ENCODE measurements around the gene CCNL2. TPM values are rescaled to one million over a fixed set of nuclear protein-coding genes. Genes with fewer than 3 reads are reported as not detected.
A peak's percentile ranks its signal among the peaks of the same experiment; 100 is the strongest.
"Not testable (repeated sequence)": the region's sequence is repeated elsewhere in the genome, so short reads cannot be mapped to it uniquely, and the experiment has no call there.

CCNL2 gene
- total RNA-seq, 2 experiments from 2014 or later = 97.7 to 108 TPM

DNA sequence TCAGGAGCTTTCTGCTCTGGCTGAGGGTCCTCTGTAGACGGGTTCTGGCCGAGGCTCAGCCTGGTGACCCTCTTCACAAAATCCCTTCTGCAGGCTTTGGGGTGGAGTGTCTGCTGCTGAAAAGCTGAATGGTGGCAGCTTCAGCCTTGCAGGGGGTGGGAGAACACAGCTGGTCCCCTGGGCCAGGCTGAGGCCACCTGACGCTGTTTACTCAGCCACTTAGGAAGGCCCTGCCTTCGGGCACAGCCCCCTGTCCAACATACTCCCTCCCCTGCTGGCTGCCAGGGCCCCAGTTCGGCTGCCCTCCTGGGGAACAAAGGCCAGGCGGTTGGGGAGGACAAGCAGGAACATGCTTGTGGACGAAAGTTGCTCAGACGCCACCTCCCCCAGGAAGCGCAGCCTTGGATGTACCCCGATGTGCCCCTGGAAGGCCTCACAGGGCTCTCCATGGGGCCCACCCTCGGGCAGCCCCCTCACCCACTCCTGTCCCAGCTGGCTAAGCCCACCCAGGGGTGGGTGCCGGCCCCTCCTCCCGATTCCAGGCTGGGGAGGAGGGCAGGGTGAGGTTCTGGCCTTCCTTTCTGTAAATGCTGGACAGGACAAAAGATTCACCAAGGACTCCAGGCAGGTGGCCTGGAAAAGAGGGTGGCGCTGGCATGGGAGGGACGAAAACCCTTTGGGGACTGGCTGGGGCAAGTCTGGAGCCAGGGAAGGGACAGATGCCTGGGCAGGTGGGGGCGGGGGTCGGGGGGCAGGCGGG lies 22.2 kb upstream of the CCNL2 start, which contains the start of gene ANKRD65:
ANKRD65 (minus strand) TSS at position 130 of the 760 bp plus-strand sequence. CDS start 271 bp downstream, outside the sequence.
- CTCF ChIA-PET = no interaction called here
- H3K9me3 Mint-ChIP-seq = no peaks in the 10 kb centered on the region
- peaks cover 13% of the 10 kb centered on the region for H3K4me1 Mint-ChIP-seq (ENCODE audit: low read depth)
- no peak within 1 kb of the TSS for H3K4me3 Mint-ChIP-seq
- H3K27me3 Mint-ChIP-seq (ENCODE audit: low read depth) = peaks cover 23% of the 10 kb centered on the region
- H3K27ac Mint-ChIP-seq = no peak within 1 kb of the TSS
- H3K36me3 Mint-ChIP-seq (ENCODE audit: low read depth) = no peaks in the 10 kb centered on the region
- intact Hi-C loops (cut with micrococcal nuclease) = no loop called here
- no peak for DNase-seq

DNA sequence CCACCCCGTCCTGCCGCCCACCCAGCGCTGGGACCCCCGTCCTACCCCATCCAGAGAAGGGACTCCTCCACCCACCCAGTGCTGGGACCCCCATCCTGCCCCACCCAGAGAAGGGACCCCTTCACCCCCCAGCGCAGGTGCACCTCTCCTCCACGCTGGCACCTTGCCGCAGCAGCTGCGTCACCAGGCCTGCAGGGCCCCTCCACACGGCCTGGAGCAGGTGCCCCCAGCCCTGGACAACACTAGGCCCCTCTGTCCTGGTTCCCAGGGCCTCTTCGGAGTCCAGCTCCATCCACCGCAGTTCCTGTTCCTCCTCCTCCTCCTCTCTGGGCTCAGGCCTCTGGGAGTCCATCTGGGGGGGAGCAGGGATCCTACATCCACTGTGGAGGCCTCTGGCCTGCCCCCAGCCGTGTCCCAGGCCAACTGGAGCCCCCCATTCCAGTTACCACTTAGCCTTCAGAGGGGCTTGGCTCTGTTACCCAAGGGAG lies 21.6 kb upstream of the CCNL2 start:
- no peaks in the 10 kb centered on the region for H3K36me3 Mint-ChIP-seq (ENCODE audit: low read depth)
- DNase-seq = no peak
- no peak overlapping the region for H3K4me3 Mint-ChIP-seq
- H3K4me1 Mint-ChIP-seq (ENCODE audit: low read depth) = peaks cover 11% of the 10 kb centered on the region
- CTCF ChIA-PET = no interaction called here
- intact Hi-C loops (cut with micrococcal nuclease) = no loop called here
- H3K9me3 Mint-ChIP-seq = no peaks in the 10 kb centered on the region
- H3K27me3 Mint-ChIP-seq (ENCODE audit: low read depth) = peaks cover 19% of the 10 kb centered on the region
- no peak overlapping the region for H3K27ac Mint-ChIP-seq

DNA sequence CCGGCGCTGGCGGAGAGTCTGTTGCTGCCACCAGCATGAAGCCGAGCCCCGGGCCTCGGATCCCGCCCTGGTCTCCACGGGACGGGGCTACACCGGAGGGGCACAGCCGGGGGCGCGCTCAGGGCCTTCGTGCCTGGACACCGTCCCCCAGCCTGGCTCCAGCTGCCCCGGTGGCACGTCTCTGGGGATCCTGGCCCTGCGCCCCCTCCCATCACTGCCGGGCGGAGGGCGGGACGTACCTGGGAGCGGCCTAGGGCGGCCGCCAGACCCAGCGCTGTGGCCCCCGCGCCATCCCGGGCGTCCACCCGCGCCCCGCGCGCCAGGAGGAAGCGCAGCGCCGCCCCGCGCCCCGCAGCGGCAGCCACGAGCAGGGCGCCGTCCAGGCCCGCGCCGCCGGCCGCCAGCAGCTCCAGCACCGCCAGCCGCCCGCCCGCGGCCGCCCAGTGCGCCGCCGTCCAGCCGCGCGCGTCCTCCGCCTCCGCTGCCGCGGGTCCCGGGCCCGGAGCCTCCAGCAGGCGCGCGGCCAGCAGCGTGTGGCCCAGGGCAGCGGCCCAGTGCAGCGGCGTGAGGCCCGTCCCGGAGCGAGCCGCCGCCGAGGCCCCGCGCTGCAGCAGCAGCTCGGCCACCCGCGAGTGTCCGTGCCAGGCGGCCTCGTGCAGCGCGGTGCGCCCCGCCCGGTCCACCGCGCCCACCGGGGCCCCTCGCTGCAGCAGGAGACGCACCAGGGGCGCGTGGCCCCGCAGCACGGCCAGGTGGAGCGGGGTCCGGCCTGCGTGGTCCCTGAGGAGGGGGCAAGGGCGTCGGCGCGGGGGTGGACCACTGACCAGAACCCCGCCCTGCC lies 20.9 kb upstream of the CCNL2 start:
- CTCF ChIA-PET = no interaction called here
- intact Hi-C loops (cut with micrococcal nuclease) = no loop called here
- Mint-ChIP-seq H3K36me3 (ENCODE audit: low read depth) (no peaks in the 10 kb centered on the region), H3K9me3 (no peaks in the 10 kb centered on the region), H3K4me3 (no peak overlapping the region), H3K4me1 (ENCODE audit: low read depth) (peaks cover 11% of the 10 kb centered on the region), H3K27ac (no peak overlapping the region), H3K27me3 (ENCODE audit: low read depth) (peaks cover 14% of the 10 kb centered on the region)
- DNase-seq = no peak

DNA sequence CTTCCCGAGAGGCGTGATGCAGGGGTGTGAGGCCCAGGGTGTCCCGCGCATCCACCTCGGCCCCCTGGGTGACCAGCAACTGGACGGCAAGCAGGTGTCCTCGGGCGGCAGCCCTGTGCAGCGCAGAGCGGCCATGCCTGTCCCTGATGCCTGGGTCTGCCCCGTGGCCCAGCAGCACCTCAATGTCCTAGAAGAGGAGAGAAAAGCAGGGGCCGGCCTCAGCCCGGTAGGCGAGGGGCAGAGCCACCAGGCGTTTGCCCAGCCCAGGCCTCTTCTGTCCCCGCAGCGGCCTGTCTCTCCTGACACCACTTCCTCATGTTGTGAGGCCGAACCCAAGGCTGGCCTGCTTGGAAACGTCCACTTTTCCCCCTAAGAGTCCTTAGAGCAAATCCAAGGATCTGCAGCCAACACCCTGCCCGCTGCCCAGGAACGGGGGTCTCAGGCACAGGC lies 20.3 kb upstream of the CCNL2 start:
- no peak for DNase-seq
- H3K4me1 Mint-ChIP-seq (ENCODE audit: low read depth) = peaks cover 11% of the 10 kb centered on the region
- no peak overlapping the region for H3K4me3 Mint-ChIP-seq
- H3K27me3 Mint-ChIP-seq (ENCODE audit: low read depth) = peaks cover 8% of the 10 kb centered on the region
- no peaks in the 10 kb centered on the region for H3K9me3 Mint-ChIP-seq
- no peaks in the 10 kb centered on the region for H3K36me3 Mint-ChIP-seq (ENCODE audit: low read depth)
- no peak overlapping the region for H3K27ac Mint-ChIP-seq
- CTCF ChIA-PET = no interaction called here
- intact Hi-C loops (cut with micrococcal nuclease) = no loop called here

DNA sequence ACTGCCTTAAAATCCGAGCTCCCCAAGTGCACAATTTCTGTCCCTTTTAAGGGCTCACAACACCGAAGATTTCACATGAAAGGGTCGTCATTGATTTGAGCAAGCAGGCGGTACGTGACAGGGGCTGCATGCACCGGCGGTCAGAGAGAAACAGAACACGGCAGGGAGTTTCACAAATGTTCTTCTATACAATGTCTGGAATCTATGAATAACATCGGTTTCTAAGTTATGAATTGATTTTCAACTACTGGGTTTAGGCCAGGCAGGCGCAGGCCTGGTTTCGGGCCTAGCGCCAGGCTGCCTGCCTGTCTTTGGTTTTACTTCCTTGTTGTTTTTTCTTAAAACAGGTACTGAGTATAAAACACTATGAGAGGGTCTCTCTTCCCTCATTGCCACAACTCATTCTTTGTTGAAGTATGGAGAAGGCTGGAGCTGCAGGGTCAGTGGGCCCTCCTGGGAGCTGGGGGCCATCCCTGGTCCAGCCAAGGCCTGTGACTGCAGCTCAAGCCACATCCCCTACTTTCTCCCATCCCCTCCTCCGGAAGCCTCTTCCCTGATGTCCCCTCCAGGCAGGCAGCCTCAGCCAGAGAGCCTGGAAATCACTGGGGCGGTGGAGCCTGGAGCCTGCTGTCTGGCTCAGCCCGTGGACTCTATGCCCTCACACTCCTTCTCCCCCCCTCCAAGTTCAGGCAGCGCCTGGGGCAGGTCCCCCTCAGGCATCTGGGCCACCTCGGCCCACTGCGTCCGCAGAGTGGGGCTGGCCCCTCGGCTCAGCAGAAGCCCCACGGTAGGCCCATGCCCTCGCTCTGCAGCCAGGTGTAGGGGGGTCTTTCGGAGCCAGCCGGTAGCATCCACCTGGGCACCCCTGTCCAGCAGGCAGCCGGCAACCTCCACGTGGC lies 19.6 kb upstream of the CCNL2 start:
- DNase-seq = no peak
- no peak overlapping the region for H3K27ac Mint-ChIP-seq

DNA sequence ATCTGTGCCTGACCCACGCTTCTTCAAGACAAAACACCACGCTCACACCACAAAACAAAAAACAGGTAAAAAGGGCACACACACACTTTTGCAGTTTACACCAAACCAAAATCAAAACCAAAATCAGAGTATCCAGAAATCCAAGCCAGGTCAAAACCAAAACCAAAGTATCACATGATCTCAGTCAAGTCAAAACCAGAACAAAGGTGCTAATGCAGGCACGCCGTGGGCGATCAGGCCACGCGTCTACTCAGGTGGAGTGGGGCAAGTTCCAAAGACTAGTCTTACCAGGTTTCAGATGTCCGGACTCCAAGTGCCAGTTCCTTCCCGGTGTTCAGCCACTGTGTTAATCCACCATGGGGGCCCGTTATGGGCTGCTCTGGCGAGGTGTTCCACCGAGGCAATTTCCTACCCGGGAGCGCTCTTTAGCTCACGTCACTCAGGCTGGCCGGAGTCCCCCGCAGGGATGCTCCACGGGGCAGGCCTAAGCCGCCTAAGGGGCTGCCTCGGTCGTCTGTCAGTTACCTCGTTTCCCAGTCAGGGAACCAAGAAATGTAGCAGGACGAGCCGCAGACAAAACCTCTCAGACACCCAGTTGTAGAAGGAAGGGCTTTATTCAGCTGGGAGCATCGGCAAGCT lies 18.8 kb upstream of the CCNL2 start:
- H3K27me3 Mint-ChIP-seq (ENCODE audit: low read depth); intact Hi-C loops (cut with micrococcal nuclease); H3K4me3 Mint-ChIP-seq; DNase-seq; H3K36me3 Mint-ChIP-seq (ENCODE audit: low read depth); H3K27ac Mint-ChIP-seq; H3K9me3 Mint-ChIP-seq: not testable (repeated sequence)
- CTCF ChIA-PET = interaction anchor here (0.8 kb wide), 1 partner anchor 10 kb away, joined by 3 read pairs; no protein-coding TSS in a partner anchor
- H3K4me1 Mint-ChIP-seq (ENCODE audit: low read depth) = peaks cover 11% of the 10 kb centered on the region

More for the DNA sequence above, 19.6 kb upstream of the CCNL2 start:
- Mint-ChIP-seq H3K27me3 (ENCODE audit: low read depth) (peaks cover 8% of the 10 kb centered on the region), H3K36me3 (ENCODE audit: low read depth) (no peaks in the 10 kb centered on the region), H3K4me1 (ENCODE audit: low read depth) (peaks cover 11% of the 10 kb centered on the region), H3K9me3 (no peaks in the 10 kb centered on the region), H3K4me3 (no peak overlapping the region)
- intact Hi-C loops (cut with micrococcal nuclease) = no loop called here
- CTCF ChIA-PET = interaction anchor here (0.8 kb wide), 1 partner anchor 10 kb away, joined by 3 read pairs; no protein-coding TSS in a partner anchor

DNA sequence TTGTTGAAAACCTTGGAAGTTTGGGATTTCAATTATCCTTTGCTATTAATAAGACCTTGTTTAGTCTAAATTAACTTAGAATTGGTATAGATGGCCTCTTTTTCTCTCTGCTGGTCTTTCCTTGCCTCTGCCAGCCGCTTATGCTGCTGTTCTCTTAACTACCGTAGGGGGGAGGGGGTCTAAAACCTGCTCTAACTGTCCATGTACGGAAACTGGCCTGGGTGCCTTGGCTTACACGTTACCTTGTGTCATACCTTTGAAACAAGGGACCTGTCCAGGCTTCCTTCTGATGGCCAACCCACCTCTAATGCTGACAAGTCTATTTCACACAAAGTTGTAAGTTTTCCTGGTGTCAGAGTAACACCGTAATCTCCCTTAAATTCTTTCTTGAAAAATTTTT lies 18.3 kb upstream of the CCNL2 start:
- not testable (repeated sequence) for DNase-seq

DNA sequence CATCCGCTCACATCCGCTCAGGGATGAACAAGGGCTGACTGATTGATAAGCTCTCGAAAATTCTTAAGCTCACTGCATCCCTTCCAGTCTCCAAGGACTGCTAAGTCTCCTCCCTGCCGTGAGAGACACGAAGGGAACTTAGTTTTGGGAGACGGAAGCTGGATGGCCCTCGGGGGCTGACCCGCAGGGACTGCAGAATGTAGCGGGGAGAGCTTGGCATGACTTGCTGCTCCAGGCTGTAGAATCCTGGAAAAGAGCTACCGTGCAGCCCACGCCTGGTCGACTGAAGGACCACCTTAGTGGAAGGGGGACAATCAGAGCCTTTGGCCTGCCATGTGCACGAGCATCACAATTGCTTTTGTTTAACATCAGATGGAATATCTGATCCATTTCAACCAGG lies 16.6 kb upstream of the CCNL2 start:
- Mint-ChIP-seq H3K9me3 (no peaks in the 10 kb centered on the region), H3K27me3 (ENCODE audit: low read depth) (no peaks in the 10 kb centered on the region), H3K27ac (no peak overlapping the region), H3K4me1 (ENCODE audit: low read depth) (peaks cover 14% of the 10 kb centered on the region), H3K36me3 (ENCODE audit: low read depth) (no peaks in the 10 kb centered on the region), H3K4me3 (no peak overlapping the region)
- CTCF ChIA-PET = no interaction called here
- DNase-seq = no peak
- intact Hi-C loops (cut with micrococcal nuclease) = no loop called here

More for the DNA sequence above, 18.3 kb upstream of the CCNL2 start:
- H3K36me3 Mint-ChIP-seq (ENCODE audit: low read depth); H3K4me3 Mint-ChIP-seq; H3K27ac Mint-ChIP-seq; intact Hi-C loops (cut with micrococcal nuclease); CTCF ChIA-PET; H3K9me3 Mint-ChIP-seq; H3K27me3 Mint-ChIP-seq (ENCODE audit: low read depth): not testable (repeated sequence)
- peaks cover 11% of the 10 kb centered on the region for H3K4me1 Mint-ChIP-seq (ENCODE audit: low read depth)

DNA sequence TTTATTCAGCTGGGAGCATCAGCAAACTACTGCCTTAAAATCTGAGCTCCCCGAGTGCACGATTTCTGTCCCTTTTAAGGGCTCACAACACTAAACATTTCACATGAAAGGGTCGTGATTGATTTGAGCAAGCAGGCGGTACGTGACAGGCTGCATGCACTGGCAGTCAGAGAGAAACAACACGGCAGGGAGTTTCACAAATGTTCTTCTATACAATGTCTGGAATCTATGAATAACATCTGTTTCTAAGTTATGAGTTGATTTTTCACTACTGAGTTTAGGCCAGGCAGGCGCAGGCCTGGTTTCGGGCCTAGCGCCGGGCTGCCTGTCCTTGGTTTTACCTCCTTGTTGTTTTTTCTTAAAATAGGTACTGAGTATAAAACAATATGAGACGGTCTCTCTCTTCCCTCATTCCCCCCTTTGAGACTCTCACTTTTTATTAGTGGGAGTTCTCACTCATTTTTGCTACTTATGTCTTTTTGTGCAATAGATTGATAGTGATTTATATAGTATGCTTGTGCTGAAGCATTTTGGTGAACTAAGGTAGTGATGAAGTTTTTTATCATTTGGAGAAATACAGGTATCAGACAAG lies 13.3 kb upstream of the CCNL2 start:
- CTCF ChIA-PET; intact Hi-C loops (cut with micrococcal nuclease); H3K36me3 Mint-ChIP-seq (ENCODE audit: low read depth); H3K9me3 Mint-ChIP-seq; DNase-seq; H3K4me3 Mint-ChIP-seq; H3K27me3 Mint-ChIP-seq (ENCODE audit: low read depth): not testable (repeated sequence)
- Mint-ChIP-seq H3K27ac (peak overlapping the region; percentile 14), H3K4me1 (ENCODE audit: low read depth) (peaks cover 23% of the 10 kb centered on the region)

DNA sequence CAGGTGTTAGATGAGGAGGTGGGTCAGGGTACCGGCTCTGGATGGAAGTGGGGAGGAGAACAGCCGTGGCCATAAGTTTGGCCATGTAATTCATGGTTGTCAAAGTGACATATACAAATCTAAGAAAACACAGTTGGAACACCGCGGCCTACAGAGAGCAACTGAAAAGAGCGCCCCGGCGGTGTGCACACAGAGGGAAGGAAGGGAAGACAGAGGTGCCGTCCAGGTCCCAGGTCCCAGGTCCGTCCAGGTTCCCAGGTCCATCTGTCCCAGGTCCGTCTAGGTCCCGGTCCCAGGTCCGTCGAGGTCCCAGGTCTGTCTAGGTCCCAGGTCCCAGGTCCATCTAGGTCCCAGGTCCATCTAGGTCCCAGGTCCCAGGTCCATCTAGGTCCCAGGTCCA lies 12.5 kb upstream of the CCNL2 start:
- intact Hi-C loops (cut with micrococcal nuclease) = no loop called here
- no peaks in the 10 kb centered on the region for H3K9me3 Mint-ChIP-seq
- DNase-seq = no peak
- CTCF ChIA-PET = no interaction called here
- no peak overlapping the region for H3K27ac Mint-ChIP-seq
- H3K36me3 Mint-ChIP-seq (ENCODE audit: low read depth) = peaks cover 8% of the 10 kb centered on the region
- no peak overlapping the region for H3K4me3 Mint-ChIP-seq
- H3K4me1 Mint-ChIP-seq (ENCODE audit: low read depth) = peaks cover 25% of the 10 kb centered on the region
- no peaks in the 10 kb centered on the region for H3K27me3 Mint-ChIP-seq (ENCODE audit: low read depth)

DNA sequence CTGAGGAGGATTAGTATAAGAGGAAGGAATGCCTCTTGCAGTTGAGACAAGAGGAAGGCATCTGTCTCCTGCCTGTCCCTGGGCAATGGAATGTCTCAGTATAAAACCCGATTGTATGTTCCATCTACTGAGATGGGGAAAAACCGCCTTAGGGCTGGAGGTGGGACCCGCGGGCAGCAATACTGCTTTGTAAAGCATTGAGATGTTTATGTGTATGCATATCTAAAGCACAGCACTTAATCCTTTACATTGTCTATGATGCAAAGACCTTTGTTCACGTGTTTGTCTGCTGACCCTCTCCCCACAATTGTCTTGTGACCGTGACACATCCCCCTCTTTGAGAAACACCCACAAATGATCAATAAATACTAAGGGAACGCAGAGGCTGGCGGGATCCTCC lies 11.1 kb upstream of the CCNL2 start:
- H3K36me3 Mint-ChIP-seq (ENCODE audit: low read depth) = peaks cover 19% of the 10 kb centered on the region

More for the DNA sequence above, 11.1 kb upstream of the CCNL2 start:
- H3K4me3 Mint-ChIP-seq; DNase-seq; intact Hi-C loops (cut with micrococcal nuclease); H3K27ac Mint-ChIP-seq; H3K27me3 Mint-ChIP-seq (ENCODE audit: low read depth); H3K9me3 Mint-ChIP-seq: not testable (repeated sequence)
- CTCF ChIA-PET = interaction anchor here (1.4 kb wide), 1 partner anchor 11 kb away, joined by 4 read pairs; the partner anchor contains the start of gene CCNL2
- H3K4me1 Mint-ChIP-seq (ENCODE audit: low read depth) = peaks cover 38% of the 10 kb centered on the region

Measured in activated naive CD4-positive, alpha-beta T cell treated with anti-CD3 and anti-CD28 coated beads for 36 hours (primary cell).